CD4-positive, alpha-beta T cell treated with Interleukin-6 at 100 ng/mL for 8 hours (primary cell): Measurements from ENCODE around the gene ADCYAP1R1.

ENCODE experiments used
- DNase-seq: peaks from one replicate; pipeline ENCODE4 v3.0.0-alpha.2; 2020; ENCODE audit warnings: mixed read lengths, low spot score

The ADCYAP1R1 gene

DNA sequence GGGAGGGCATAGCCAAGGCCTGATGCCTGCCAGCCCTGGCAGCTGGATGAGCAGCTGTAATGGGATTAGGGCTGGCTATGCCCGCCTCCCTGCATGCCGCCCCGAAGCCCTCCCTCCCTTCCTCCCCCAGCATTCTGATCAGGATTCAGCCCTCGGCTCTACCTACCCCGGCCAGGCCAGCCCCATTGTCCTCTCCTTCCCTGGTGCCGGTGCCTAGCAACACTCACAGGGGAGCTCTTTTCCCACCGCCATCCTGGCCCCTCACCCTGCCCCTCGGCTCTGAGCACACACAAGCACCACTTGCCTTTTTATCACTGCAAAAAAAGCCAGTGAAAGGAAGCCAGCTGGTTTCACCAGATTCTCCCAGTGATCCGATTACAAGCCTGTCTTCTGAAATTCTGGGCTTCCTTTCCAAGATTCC, 9.0 kb upstream of the ADCYAP1R1 start:
- DNase-seq = no peak

DNA sequence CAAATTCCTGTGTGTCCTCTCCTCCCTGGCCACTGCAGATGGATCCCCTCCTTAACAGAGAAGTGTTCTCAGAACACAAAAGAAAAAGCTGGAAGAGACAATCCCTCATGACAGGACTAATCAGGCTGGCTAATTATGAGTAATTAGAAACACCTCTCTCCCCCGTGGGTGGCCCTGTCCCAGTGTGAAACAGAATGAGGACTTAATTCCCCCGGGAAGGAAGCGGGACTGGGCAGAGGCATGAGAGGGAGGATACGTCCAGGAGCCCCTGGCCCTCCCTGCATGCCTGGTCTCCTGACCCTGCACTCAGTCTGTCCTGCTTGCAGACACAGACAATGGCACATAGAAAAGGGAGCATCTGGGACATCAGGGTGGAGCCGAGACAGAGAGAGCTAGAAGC, 7.6 kb upstream of the ADCYAP1R1 start:
- DNase-seq = no peak

DNA sequence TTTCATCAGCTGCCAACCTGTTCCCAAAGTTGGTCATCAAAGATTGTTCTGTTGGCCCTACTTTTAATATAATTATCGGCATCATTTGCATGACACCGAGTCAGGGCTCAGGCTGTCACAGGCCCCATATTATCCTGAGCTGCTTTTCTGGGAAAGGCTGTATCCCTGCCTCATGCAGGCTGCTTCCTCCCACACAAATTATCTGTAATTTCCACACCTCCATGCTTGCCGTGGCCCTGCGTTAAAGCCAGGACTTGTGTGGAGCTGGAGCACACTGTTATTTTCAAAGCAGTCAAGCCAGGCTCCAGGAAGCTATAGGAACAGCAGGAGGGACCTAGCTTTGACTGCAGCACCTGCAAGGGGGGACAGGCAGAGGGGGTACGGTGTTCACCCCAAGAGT, 5.4 kb upstream of the ADCYAP1R1 start:
- no peak for DNase-seq

DNA sequence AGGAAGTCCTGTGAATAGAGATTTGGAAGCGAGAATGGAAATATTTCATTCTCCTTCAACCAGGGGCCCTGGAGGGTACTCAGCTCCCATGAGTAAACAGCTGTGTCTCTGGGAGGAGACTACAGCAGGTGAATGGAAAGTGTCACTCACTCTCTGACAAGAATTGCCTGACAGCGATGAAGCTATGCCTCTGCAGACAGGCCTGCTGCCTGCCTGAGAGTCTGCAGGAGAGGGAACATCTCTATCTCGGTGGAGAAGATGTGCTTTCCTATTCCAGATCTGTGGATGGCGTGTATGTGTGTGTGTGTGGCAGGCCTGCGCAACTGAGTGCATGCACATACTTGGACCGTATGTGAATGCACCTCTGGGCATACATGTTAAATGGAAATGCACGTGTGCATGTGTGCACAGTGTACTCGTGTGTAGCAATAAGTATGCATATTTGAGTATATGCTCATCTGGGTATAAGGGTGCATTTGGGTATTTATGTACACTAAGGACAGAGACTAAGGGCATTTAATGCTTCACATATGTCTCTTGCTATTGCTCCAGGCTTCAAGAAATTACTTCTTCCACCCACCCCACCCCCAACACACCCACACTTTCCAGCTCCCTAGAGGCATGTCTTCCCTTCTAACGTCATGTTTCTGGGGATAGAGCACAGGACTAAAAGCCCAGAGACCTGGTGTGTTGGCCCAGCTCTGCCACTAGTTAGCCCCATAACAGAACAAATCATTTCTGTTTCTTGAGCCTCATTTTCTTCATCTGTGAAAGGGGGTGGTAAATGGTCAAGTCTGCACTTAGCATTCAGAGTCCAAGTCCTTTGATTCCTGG, 4.6 kb upstream of the ADCYAP1R1 start:
- DNase-seq = no peak

DNA sequence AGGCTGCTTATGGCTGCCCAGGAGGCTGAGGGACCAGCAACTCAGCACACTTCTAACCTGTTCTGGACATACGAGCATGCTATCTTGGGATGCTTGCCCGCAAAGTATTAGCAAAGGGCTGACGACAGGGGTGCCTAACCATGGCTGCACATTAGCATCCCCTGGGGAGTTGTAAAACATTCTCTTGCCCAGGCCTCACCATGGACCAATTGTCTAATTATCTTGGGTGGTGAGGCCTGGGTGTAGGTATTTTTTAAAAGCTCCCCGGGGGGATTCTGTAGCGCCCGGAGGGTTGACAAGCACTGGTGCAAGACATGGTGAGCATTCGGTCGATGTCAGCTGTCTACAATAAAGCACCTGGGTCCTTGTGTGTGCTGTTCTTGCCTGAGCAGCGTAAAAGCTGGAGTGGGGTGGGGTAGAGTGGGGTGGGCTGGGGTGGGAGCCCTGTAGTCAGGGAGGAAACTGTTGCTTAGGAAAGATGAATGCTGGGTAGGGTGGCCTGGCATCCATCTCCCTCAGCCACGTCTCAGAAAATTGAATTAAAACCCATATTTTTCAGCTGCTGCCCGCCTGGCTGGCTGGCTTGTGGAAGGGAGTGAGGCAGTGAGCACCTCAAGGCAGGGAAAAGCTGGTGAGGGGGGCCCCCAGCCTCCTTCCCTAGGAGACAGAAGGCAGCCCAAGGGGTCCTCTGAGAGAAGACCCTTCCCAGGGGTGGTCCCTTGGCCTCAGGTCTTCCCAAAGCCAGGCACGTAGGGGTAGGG, 2.9 kb upstream of the ADCYAP1R1 start:
- DNase-seq = no peak

DNA sequence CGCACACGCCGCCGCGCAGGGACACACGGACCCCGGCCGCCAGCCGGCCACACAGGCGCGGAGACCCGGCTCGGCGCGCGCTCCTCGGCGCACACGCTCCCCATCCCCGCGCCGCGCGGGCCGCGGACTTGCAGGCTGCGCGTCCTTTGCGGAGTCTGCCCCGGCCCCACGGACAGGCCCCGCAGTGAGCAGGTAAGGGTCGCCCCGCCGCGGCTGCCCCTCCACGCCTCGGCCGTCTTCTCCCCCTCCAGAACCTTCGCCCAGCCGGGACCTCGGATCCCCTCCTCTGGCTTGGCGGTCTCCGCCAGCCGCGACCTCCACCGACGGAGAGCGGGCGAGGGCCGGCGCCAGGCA, 356 bp downstream of the ADCYAP1R1 start:
- DNase-seq = no peak

DNA sequence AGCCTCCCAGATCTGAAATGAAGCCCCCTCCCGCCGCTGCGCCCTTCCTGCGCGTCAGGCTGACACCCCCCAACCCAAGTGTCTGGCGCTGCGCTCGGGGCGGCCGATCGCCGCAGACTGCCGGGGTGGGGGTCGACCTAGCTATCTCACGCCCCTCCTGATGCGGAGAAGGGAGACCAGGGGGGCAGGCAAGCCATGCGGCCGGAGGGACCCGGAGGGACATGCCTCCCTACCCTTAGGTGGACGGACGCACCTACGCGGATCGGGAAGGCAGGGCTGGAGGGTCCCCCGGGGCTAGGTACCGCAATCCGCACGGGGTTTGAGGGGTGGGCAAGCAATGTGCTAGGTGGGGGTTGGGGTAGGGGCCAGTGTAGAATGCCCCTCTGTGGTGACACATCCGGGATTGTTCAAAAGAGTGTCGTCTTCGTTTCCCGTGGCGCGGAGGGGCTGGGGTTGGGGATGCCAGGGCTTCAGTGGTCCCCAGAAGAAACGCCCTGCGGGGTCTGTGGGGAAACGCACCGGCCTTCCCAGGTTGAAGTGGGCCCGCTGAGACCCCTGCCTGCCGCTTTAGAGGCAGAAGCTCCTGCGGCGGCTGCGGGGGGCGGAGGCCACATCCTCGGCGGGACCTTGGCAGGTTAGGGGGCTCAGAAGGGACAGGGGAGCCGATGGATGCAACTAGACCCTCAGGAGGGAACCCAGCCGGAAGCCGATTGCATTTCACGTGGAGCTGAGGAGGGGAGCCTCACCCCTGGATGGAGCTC, 913 bp downstream of the ADCYAP1R1 start:
- DNase-seq = no peak

DNA sequence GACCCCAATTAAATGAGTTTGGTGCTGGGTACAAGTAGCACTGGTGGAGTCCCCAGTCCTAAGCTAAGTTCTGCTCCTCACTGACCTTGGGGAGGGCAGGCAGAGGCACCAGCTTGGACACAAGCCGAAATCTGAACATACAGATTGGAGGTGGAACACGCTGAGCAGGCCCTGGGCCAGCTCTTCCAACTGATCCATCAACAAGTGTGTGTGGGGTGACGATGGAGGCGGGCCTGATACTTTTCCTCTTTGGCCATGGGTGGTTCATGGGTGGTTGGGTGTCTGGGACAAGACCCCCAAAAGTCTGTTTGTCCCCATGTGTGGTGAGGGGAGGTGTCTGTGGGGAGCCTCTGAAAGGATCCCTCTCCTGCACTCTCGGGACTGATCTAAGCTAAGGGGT, 1.9 kb downstream of the ADCYAP1R1 start:
- no peak for DNase-seq

DNA sequence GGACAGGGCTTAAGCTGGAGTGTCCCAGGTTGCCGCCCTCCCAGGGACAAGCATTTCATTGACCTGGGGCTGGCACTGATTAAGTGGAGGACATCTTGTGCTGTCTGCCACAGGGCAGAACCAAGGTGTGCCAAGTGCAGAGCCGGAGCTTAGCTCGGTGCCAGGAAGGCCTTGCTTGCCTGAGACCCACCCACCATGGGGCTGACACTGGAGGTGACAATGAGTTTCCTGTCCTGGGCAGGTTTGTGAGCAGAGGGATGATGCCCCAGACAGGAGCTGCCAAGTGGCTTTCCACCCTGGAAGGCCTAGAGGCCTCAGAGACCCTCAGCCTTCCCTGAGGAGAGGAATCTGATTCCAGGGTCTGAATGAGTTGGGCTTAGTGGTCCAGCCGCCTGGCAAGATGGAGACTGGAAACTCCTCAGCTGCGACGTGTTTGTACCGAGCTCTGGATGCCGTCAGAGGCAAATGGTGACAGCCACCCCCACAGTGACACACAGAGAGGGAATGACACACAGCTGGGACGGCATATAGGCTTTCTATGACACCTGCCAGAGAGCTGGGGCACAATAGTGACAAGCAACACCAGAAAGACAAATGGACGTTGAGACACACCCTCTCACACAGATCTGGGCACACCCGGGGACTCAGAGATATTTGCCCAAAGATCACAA, 2.6 kb downstream of the ADCYAP1R1 start:
- DNase-seq = no peak

DNA sequence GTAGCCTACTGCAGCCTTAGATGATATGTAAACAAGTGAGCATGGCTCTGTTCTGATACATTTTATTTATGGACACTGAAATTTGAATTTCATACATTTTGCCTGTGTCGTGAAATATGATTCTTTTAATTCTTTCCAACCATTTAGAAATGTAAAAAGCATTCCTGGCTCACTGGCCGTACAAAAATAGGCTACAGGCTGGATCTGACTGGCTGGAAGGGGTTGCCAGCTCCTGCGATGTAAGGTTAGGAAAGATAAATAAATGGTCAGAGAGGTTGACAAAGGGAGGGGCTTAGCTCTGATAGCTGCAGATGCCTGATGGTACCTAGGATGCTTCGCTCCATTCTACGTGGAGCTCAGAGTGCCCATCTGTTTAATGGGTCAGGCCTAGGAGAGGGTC, 3.4 kb downstream of the ADCYAP1R1 start:
- DNase-seq = no peak

DNA sequence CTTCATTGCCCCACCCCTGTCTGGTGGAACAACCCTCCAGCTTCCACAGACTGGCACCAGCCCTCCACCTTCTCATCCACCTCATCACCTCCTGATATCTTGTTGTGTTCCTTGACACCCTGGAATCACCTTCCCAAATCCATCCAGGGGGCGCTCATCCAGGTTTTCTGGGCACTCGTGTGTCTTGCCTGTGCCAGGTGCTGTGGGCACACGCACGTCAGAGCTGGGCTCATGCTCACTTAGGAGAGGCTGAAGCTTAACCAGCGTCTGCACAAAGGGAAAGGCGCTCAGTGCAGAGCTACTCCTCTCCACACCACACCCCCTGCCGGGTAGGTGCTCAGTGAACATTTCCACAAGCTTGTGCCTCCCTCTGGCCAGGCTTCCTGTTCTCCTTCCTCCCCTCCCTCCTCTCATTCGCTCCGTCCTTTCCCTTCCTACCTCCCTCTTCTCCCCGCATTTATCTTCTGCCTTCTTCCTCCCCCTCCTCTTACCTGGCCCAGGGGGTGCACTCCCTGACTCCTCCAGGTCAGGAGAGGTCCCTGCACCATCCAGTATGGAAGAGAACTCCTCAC, 4.8 kb downstream of the ADCYAP1R1 start:
- no peak for DNase-seq

DNA sequence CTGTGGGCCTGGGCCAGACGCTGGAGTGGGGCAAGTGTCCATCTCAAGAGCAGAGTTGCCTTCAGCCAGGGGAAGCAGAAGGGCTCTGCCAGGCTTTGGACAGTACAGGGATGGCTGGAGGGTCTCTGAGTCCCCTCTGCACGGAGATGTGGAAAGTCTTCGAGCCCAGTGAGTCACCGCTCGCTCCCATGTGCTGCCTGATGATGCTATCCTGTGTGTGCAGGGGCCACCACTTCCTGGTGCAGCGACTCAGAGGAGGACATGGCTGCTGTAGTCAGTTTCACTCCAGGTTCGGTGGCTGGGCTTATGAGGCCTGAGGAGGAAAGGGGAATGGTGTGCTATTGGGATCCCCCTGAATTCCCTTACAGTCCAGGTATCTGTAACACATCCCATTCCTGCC, 6.0 kb downstream of the ADCYAP1R1 start:
- DNase-seq = no peak

DNA sequence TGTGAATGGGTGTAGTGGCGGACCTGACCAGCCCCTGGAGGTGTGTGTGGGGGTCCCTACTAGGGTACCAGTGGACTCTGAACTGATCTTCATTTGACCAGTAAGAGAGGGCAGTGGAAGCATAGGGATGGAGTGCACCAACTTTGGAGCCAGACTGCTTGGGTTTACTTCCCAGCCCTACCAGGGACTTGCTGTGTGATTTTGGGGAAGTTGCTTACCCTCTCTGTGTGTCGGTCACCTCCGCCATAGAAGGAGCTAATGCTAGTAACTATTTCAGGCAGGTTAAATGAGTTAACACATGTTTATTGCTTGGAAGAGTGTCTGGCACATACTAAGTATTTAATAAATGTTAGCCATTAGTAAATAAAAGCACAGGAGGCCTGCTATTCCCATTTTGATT, 6.6 kb downstream of the ADCYAP1R1 start:
- DNase-seq = no peak

DNA sequence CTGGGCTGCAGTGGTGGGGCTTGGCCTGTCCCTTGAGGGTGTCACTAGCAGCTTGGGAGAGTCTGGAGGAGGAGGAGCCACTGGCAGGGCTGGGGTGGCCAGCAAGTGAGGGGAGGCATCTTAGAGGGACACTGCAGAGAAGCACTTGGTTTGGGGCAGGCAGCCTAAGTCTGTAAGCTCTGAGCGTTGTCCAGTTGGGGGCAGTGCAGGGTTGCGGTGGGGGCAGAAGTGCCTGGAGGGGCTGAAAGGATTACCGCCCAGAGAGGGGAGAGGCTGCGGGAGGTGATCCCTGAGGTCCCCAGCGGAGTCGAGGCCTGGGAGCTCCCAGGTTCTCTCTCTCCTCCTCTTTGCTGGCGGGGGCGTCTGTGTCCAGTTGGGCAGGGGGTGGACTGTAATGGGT, 7.4 kb downstream of the ADCYAP1R1 start:
- no peak for DNase-seq

DNA sequence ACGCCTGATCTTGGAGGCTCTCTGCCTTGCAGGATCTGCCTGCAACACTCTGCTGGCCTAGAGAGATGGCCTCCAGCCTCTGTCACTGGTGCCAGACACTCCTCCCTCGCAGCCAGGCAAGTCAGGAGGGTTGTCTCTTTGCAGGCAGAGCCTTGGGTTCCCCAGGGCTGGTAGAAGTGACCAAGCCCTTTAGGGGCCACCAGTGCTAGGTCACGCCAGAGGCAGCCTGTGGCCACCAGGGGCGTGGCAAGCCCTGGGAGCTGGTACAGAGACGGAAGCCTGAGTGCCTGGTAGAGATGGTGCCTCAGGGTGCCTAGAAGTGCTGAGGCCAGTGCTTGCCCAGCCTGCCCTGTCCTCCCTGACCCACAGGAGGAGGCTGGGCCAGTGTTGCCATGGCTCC, 9.1 kb downstream of the ADCYAP1R1 start:
- DNase-seq = no peak

DNA sequence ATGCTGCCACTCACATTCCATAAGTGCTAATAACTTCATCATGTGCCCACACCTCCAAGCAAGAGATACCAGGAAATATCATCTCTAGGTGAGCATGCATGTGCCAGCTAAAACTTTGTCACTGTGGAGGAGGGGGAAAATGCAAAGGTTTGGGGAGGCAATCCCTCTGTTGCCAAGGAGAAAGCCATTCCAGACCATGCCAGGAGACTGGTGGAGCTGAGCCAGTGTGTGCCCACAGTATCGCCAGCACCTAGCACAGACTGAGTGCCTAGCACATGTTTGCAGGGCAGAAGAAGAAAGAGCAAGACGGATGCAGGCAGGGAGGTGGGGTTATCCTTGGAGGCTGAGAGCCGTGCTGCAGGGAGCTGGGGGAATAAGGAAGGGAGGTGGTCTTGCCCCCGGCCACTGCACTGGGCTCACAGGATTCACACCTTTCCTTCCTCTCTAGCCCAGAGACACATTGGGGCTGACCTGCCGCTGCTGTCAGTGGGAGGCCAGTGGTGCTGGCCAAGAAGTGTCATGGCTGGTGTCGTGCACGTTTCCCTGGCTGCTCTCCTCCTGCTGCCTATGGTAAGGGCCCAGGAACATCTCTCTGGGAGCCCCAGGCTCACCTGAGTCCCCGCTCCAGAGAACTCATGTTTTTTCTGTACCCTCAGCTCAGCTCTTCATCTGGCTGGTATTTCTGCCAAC, 10.8 kb downstream of the ADCYAP1R1 start:
- no peak for DNase-seq

DNA sequence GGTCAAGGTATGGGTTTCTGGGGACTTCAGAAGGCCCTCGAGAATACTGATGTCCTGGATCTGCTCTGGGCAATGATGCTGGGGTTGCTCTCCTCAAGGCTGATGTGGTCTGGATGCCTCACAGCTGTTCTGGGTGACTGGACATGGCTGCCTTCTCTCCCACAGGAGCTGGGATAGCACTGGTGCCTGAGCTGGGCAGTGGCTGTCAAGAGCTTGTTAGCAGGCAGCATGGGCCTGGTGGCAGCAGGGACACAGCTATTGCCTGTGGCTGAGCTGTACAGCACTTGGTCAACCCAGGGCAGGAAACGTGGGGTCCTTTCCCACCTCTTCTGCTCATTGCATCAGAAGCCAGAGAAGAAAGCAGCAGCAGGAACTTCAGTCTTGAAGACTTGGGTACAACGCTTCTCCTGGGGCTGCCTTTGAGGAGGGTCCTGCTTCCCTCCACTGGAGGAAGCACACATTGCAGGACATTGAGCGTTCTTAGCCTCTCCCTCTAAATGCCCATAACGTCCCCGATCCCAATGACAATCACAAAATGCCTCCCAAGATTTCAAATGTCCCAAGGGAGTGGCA, 13.0 kb downstream of the ADCYAP1R1 start:
- no peak for DNase-seq

DNA sequence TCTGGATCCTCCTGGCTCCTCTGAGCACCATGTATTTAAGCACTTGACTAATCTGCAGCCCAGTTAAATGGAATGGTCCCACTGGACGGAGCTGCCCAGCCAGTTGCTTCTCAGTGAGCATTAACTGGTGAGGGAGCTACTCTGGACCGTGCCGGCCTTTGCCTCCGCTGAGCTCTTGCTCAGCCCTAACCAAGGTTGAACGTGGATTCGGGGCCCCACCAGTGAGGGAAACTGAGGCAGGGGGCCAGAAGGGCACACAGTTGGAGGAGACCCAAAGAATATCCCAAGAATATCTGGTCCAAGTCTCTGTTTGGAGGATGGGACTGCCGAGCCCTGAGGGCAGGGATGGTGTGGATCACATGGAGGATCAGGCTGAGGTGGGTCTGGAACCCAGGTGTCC, 13.7 kb downstream of the ADCYAP1R1 start:
- DNase-seq = no peak

DNA sequence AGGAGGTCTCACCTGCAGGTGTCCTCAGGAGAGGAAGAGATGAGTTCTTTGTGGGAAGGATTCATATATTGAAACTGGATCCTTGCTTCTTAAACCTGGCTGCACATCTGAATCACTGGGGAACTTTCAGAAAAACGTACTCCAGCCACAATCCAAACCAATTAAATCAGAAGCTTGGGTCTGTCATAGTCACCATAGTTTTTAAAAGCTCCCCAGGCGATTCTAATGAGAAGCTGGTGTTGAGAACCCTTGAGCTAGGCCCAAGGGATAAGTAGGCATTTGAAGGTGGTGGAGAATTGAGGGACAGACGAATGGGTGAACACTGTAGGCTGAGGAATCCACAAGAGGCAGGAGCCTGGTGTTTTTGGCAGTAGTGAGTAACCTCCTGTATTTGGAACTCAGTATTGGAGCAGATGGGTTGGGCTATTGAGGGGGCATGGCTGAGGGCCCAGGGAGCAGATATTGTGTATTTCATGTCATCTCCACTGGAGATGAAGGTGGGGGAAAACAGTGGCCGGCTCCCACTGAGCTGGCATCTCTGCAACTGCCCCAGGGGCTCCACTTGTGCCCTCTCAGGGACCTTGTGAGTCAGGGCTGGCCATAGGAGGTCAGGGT, 14.5 kb downstream of the ADCYAP1R1 start:
- no peak for DNase-seq

DNA sequence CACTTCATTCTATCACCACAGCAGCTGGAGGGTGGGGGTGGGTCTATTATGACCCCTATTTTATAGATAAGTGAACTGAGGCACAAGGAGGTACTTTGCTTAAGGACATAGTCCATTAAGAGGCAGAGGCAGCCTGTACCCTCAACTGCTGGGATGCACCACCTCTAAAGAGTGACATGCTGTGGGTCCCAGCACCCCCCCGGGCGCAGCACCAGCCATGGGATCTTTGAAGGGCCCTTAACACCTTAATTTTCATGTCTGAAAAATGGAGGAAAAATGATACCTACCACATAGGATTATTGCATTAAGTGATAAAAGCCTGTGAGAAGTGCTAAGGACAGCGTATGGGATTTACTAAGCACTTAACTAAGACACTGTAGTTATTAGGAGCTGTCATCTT, 15.4 kb downstream of the ADCYAP1R1 start:
- DNase-seq = no peak
